ENCODE results near the gene C2CD2.

C2CD2 gene

GRCh38 chr21:41847066-41847804, 106.6 kb downstream of the C2CD2 start:
- DNase-seq (ENCODE audit: low spot score): no peak

GRCh38 chr21:41846536-41846935, 107.3 kb downstream of the C2CD2 start:
- no peak for DNase-seq (ENCODE audit: low spot score)

GRCh38 chr21:41846033-41846317, 107.8 kb downstream of the C2CD2 start:
- no peak for DNase-seq (ENCODE audit: low spot score)

GRCh38 chr21:41845310-41846032, 108.3 kb downstream of the C2CD2 start:
- DNase-seq (ENCODE audit: low spot score): no peak

- no peak for DNase-seq (ENCODE audit: low spot score)
Observed at GRCh38 chr21:41843584-41843983, 110.2 kb downstream of the C2CD2 start.

GRCh38 chr21:41840880-41841279, 112.9 kb downstream of the C2CD2 start:
- no peak for DNase-seq (ENCODE audit: low spot score)

GRCh38 chr21:41839387-41840000, 114.3 kb downstream of the C2CD2 start:
- DNase-seq (ENCODE audit: low spot score): no peak

- no peak for DNase-seq (ENCODE audit: low spot score)
Observed at GRCh38 chr21:41837756-41838297, 116.0 kb downstream of the C2CD2 start.

GRCh38 chr21:41836166-41837015, 117.4 kb downstream of the C2CD2 start:
- DNase-seq (ENCODE audit: low spot score): no peak

- DNase-seq (ENCODE audit: low spot score): no peak
Observed at GRCh38 chr21:41835711-41836154, 118.1 kb downstream of the C2CD2 start.

Small RNAs within 50 kb of the gene (small RNA-seq; reads per million reads assigned to genes)
- gene RF00334: 0 reads per million in 2 experiments
